ENCODE measurements around the gene ZNF668.

GRCh38 chr16:31099860-31100638, 26.0 kb upstream of the ZNF668 start:
- no peak for TF ChIP-seq CTCF (IDR thresholded peaks at IDR 0.05)
- no peak for TF ChIP-seq POLR2A (IDR thresholded peaks at IDR 0.05)
